DND-41 (cell line): ENCODE data around the gene SYF2.

Source experiments
- ATAC-seq: fragments of 200-7000 bp; cut with Tn5 transposase; 3 replicates; pipeline ENCODE4 v1.9.1; 2021; ENCODE audit warnings: low read depth; ENCODE audit not compliant: insufficient read depth
- DNase-seq: peaks from one replicate; pipeline ENCODE4 v3.0.0-alpha.2; 2020
- H2AFZ ChIP-seq: 2 replicates; pipeline ENCODE4 v1.6.0; 2012; ENCODE audit warnings: low read depth, low read length
- H3K27ac ChIP-seq: 2 replicates; pipeline ENCODE4 v1.5.1; 2012; ENCODE audit warnings: low read length, inconsistent platforms
- H3K27me3 ChIP-seq: fragments of 200-600 bp; sonication (generic); 2 replicates; pipeline ENCODE4 v1.6.0; 2012; ENCODE audit warnings: low read length, mild to moderate bottlenecking, inconsistent platforms; ENCODE audit not compliant: insufficient read depth, poor library complexity
- H3K36me3 ChIP-seq: 2 replicates; pipeline ENCODE4 v1.5.1; 2012; ENCODE audit warnings: low read length, inconsistent platforms; ENCODE audit not compliant: insufficient read depth
- H3K4me1 ChIP-seq: 2 replicates; pipeline ENCODE4 v1.5.1; 2012; ENCODE audit warnings: mild to moderate bottlenecking, low read length; ENCODE audit not compliant: insufficient read depth
- H3K4me2 ChIP-seq: 2 replicates; pipeline ENCODE4 v1.6.0; 2012; ENCODE audit warnings: mild to moderate bottlenecking, moderate library complexity, low read length, inconsistent platforms; ENCODE audit not compliant: insufficient read depth
- H3K4me3 ChIP-seq, 2 experiments: fragments of 200-600 bp in 1 of 2; shearing (Covaris generic) in 1 of 2; 2 replicates each; pipeline ENCODE4 v1.5.1; 2012 to 2016; ENCODE audit warnings: inconsistent platforms in 2 of 2, low read length in 2 of 2, mild to moderate bottlenecking in 2 of 2, low read depth in 1 of 2, moderate library complexity in 1 of 2
- H3K79me2 ChIP-seq: 2 replicates; pipeline ENCODE4 v1.6.0; 2012; ENCODE audit warnings: low read length, inconsistent platforms; ENCODE audit not compliant: insufficient read depth
- H3K9ac ChIP-seq: 2 replicates; pipeline ENCODE4 v1.6.0; 2012; ENCODE audit warnings: low read depth, mild to moderate bottlenecking, inconsistent platforms, low read length, moderate library complexity
- H3K9me3 ChIP-seq: 2 replicates; pipeline ENCODE4 v1.5.1; 2012; ENCODE audit warnings: low read length, moderate library complexity, mild to moderate bottlenecking, inconsistent platforms; ENCODE audit not compliant: insufficient read depth, severe bottlenecking
- H4K20me1 ChIP-seq: 2 replicates; pipeline ENCODE4 v1.6.0; 2012; ENCODE audit warnings: low read length; ENCODE audit not compliant: insufficient read depth
- EZH2 ChIP-seq: IDR thresholded peaks from 3 replicates; pipeline ENCODE4 v1.6.1; 2012; ENCODE audit warnings: borderline replicate concordance, low read depth, mild to moderate bottlenecking, moderate library complexity, low read length, inconsistent platforms; ENCODE audit not compliant: severe bottlenecking
- TF ChIP-seq, protein P1 (sequence below): IDR thresholded peaks from 2 replicates; pipeline ENCODE4 v1.5.1; 2012; ENCODE audit warnings: borderline replicate concordance, low read length, moderate library complexity, mild to moderate bottlenecking; ENCODE audit not compliant: poor library complexity, severe bottlenecking; ENCODE audit errors: extremely low read depth

Gene SYF2

DNA sequence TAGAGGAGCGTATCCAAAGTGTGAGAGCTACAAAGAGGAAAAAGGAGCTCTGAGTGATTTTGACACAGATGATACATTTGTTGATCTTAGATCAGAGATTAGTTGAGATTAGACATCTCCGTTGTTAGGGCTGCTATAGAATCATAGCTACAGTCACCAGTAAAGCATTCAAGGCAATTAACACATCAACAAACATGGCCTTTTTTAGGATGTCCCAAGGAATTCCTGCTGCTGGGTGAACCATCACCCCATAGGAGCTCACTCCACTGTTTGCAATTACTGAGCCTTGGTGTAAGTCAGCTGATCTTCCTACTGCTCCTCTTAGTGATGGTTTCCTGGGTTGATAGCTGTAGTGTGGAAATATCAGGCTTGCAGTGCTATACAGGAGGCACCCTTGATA is 21.6 kb upstream of the SYF2 start:
- ATAC-seq = no peak

DNA sequence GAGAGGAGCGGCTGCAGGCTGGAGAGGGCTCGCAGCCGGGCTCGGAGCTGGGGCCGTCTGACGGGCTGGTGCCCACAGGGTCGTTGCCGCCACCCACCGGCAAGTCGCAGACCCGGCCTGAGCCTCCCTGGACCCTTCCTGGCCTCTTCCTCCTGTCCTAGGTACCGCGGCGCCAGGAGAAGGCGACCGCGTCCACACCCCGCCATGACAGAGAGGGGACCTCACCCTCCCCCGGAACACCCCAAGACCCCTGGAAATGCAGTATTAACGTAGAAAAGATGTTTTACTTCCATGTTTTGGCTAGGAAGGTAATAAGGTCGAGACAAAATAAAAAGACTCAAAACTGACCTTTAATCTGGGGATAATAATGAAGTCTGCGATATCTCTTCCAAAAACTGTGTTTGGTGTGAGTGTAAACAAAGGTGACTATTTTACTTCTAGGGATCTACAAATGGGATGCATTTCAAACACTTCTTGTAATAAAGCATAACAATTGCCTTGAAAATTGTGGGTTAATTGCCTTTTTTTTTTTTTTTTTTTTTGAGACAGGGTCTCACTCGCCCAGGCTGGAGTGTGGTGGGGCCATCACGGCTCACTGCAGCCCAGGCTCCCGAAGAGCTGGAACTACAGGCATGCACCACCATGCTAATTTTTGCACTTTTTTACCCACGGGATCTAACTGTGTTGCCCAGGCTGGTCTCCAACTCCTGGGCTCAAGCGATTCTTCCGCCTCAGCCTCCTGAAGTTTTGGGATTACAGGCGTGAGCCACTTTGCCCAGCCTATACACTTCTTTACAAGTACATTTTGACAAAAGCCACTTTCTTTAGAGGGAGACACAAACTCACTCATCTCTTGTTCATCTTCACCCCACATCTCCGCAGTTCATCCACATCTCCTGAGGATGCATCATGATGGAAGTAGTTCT is 15.8 kb upstream of the SYF2 start:
- peak overlapping the region; percentile 99 for H3K27ac ChIP-seq
- DNase-seq (no peak), ATAC-seq (peak; percentile 56)
- peaks cover 30% of the 10 kb centered on the region for H4K20me1 ChIP-seq
- peaks cover 37% of the 10 kb centered on the region for H3K36me3 ChIP-seq
- peaks cover 42% of the 10 kb centered on the region for H3K4me1 ChIP-seq
- peak overlapping the region; percentile 93 for H3K9ac ChIP-seq
- H3K27me3 ChIP-seq = no peaks in the 10 kb centered on the region
- no peaks in the 10 kb centered on the region for H3K9me3 ChIP-seq
- peak overlapping the region; percentile 97 for H2AFZ ChIP-seq
- TF ChIP-seq, protein P1, sequence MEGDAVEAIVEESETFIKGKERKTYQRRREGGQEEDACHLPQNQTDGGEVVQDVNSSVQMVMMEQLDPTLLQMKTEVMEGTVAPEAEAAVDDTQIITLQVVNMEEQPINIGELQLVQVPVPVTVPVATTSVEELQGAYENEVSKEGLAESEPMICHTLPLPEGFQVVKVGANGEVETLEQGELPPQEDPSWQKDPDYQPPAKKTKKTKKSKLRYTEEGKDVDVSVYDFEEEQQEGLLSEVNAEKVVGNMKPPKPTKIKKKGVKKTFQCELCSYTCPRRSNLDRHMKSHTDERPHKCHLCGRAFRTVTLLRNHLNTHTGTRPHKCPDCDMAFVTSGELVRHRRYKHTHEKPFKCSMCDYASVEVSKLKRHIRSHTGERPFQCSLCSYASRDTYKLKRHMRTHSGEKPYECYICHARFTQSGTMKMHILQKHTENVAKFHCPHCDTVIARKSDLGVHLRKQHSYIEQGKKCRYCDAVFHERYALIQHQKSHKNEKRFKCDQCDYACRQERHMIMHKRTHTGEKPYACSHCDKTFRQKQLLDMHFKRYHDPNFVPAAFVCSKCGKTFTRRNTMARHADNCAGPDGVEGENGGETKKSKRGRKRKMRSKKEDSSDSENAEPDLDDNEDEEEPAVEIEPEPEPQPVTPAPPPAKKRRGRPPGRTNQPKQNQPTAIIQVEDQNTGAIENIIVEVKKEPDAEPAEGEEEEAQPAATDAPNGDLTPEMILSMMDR = no peak
- TF ChIP-seq EZH2 = no peak
- H3K4me3 ChIP-seq = peak overlapping the region; percentile 60 to 96
- peak overlapping the region; percentile 76 for H3K4me2 ChIP-seq
- H3K79me2 ChIP-seq = peaks cover 43% of the 10 kb centered on the region

More for the DNA sequence above, 21.6 kb upstream of the SYF2 start:
- Histone ChIP-seq H4K20me1 (no peaks in the 10 kb centered on the region; the same call in 1 of the 2 replicates), H3K27me3 (no peaks in the 10 kb centered on the region), H3K4me2 (no peak overlapping the region), H3K79me2 (no peaks in the 10 kb centered on the region; the same call in 1 of the 2 replicates), H3K27ac (no peak overlapping the region), H3K9me3 (no peaks in the 10 kb centered on the region), H3K9ac (no peak overlapping the region), H3K4me3 (no peak overlapping the region), H2AFZ (no peak overlapping the region), H3K36me3 (no peaks in the 10 kb centered on the region), H3K4me1 (no peaks in the 10 kb centered on the region)
- DNase-seq = no peak
- no peak for TF ChIP-seq EZH2

DNA sequence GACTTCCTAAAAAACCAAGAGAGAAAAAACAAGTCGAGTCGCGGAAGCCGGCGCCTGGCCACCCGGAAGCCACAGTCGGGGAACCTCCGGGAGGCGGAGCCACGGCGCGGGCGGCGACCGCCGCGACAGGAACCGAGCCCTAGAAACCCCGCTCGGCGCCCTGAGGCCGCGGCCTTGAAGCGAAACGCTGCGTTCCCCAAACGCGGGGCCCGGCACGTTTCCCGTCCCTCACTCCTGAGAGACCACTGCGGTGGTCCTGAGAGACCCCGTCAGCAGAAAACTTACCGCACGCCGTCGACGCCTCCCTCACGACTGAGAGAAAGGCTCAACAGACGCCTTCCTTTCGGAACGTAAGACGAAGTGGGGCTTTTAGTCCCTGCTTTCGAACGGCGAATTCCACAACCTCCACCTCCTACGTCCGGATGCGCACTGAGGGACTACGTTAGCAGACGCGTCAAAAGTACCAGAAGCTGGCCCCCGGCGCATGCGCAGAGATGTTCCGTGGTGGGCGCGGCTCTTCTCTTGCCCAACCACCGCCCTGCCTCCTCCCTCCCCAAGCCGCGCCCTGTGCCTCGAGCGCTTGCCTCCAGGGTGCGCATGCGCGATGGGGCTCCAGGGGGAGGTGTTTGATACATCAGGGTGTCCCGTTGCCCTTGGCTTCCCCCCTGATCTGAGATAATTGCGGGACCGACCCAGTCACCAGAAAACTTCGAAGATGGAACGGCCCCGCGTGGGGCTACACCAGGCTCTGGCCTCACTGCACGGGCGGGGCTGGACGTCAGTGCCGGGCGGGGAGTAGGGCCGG is 14.9 kb upstream of the SYF2 start, which contains the start of gene RSRP1:
TSS of gene RSRP1 (minus strand) at position 431 of the 805 bp plus-strand sequence. CDS start 491 bp downstream, outside the sequence.
- peak; percentile 90 for ATAC-seq

DNA sequence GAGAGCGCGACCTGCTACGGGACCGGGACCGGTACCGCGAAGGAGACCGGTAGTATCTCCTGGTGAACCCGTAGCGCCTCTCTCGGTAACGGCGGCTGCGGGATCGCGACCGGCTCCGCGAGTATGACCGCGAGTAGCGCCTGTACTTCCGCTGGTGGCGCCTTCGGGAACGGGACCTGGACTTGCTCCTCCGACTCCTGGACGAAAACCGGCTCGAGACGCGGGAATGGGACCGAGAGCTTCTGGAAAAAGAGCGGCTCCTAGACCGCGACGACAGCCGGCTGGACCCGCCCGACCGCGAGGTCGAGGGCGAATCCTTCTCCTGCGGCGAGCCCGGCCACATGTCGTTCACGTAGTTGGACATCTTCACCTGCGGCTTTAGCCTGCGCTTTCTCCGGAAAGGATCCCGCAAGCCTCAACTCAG is 14.3 kb upstream of the SYF2 start:
- peak overlapping the region; percentile 99 for H3K27ac ChIP-seq
- ATAC-seq (peak; percentile 9), DNase-seq (peak; percentile 42)
- no peaks in the 10 kb centered on the region for H3K9me3 ChIP-seq
- H3K9ac ChIP-seq = peak overlapping the region; percentile 93
- peaks cover 30% of the 10 kb centered on the region for H4K20me1 ChIP-seq
- H3K4me2 ChIP-seq = peak overlapping the region; percentile 76
- TF ChIP-seq, protein P1 = peak; percentile 15
- TF ChIP-seq EZH2 = no peak
- H3K4me3 ChIP-seq = peak overlapping the region; percentile 60 to 96
- no peaks in the 10 kb centered on the region for H3K27me3 ChIP-seq
- H3K79me2 ChIP-seq = peaks cover 56% of the 10 kb centered on the region
- H3K4me1 ChIP-seq = peaks cover 56% of the 10 kb centered on the region
- peaks cover 52% of the 10 kb centered on the region for H3K36me3 ChIP-seq
- peak overlapping the region; percentile 85 for H2AFZ ChIP-seq

More for the DNA sequence above, 14.9 kb upstream of the SYF2 start, which contains the start of gene RSRP1:
- peaks cover 52% of the 10 kb centered on the region for H3K79me2 ChIP-seq
- peak within 1 kb of the TSS; percentile 60 to 96 for H3K4me3 ChIP-seq
- no peaks in the 10 kb centered on the region for H3K27me3 ChIP-seq
- H3K4me1 ChIP-seq = peaks cover 50% of the 10 kb centered on the region
- H3K9ac ChIP-seq = peak within 1 kb of the TSS; percentile 93
- peaks cover 46% of the 10 kb centered on the region for H3K36me3 ChIP-seq
- no peak for TF ChIP-seq EZH2
- peaks cover 30% of the 10 kb centered on the region for H4K20me1 ChIP-seq
- peak within 1 kb of the TSS; percentile 97 for H2AFZ ChIP-seq
- DNase-seq = peak; percentile 100
- H3K27ac ChIP-seq = peak within 1 kb of the TSS; percentile 99
- no peaks in the 10 kb centered on the region for H3K9me3 ChIP-seq
- H3K4me2 ChIP-seq = peak within 1 kb of the TSS; percentile 76
